H9 (cell line): ENCODE measurements around the gene PLEKHM3. TPM values are rescaled to one million over a fixed set of nuclear protein-coding genes. Genes with fewer than 3 reads are reported as not detected.

Source experiments
- DNase-seq: peaks from one replicate; pipeline ENCODE4 v3.0.0-alpha.2; 2017
- H2AFZ ChIP-seq: one replicate; pipeline ENCODE4 v1.6.1; 2013; ENCODE audit warnings: mild to moderate bottlenecking, low read length, control low read depth, moderate library complexity
- H2AK5ac ChIP-seq: 2 replicates; pipeline ENCODE4 v1.6.1; 2013; ENCODE audit warnings: low read length, control low read depth, mixed read lengths; ENCODE audit not compliant: insufficient read length
- H2BK120ac ChIP-seq: one replicate; pipeline ENCODE4 v1.6.1; 2013; ENCODE audit warnings: low read depth, mild to moderate bottlenecking, low read length, control low read depth, inconsistent platforms; ENCODE audit not compliant: poor library complexity, severe bottlenecking
- H2BK12ac ChIP-seq: 2 replicates; pipeline ENCODE4 v1.6.1; 2013; ENCODE audit warnings: low read length, control low read depth, mixed read lengths, low read depth; ENCODE audit not compliant: insufficient read length
- H2BK15ac ChIP-seq: 2 replicates; pipeline ENCODE4 v1.6.1; 2013; ENCODE audit warnings: low read depth, low read length, control low read depth
- H2BK20ac ChIP-seq: one replicate; pipeline ENCODE4 v1.6.1; 2013; ENCODE audit warnings: low read depth, mild to moderate bottlenecking, low read length, control low read depth, inconsistent platforms; ENCODE audit not compliant: poor library complexity, severe bottlenecking
- H2BK5ac ChIP-seq: 2 replicates; pipeline ENCODE4 v1.6.1; 2013; ENCODE audit warnings: low read length, control low read depth, mixed read lengths; ENCODE audit not compliant: insufficient read length
- H3K14ac ChIP-seq: 2 replicates; pipeline ENCODE4 v1.6.1; 2013; ENCODE audit warnings: low read length, control low read depth; ENCODE audit not compliant: insufficient read depth
- H3K18ac ChIP-seq: 2 replicates; pipeline ENCODE4 v1.6.1; 2013; ENCODE audit warnings: low read depth, mild to moderate bottlenecking, mixed read lengths, low read length, control low read depth; ENCODE audit not compliant: insufficient read length
- H3K23ac ChIP-seq: 2 replicates; pipeline ENCODE4 v1.6.1; 2013; ENCODE audit warnings: low read length, control low read depth, mixed read lengths, low read depth; ENCODE audit not compliant: insufficient read length
- H3K23me2 ChIP-seq: 2 replicates; pipeline ENCODE4 v1.6.1; 2013; ENCODE audit warnings: low read depth, mild to moderate bottlenecking, mixed read lengths, low read length, control low read depth; ENCODE audit not compliant: insufficient read length, poor library complexity, severe bottlenecking
- H3K27ac ChIP-seq: 2 replicates; pipeline ENCODE4 v1.5.1; 2013; ENCODE audit warnings: low read length, control low read depth, mixed read lengths, low read depth; ENCODE audit not compliant: insufficient read length
- H3K27me3 ChIP-seq: 2 replicates; pipeline ENCODE4 v1.6.1; 2013; ENCODE audit warnings: low read length, control low read depth, inconsistent platforms; ENCODE audit not compliant: insufficient read depth
- H3K4ac ChIP-seq: 2 replicates; pipeline ENCODE4 v1.6.1; 2013; ENCODE audit warnings: low read depth, mild to moderate bottlenecking, control low read depth, inconsistent platforms, low read length, moderate library complexity
- H3K4me1 ChIP-seq: 2 replicates; pipeline ENCODE4 v1.6.1; 2013; ENCODE audit warnings: low read length, control low read depth, inconsistent platforms; ENCODE audit not compliant: insufficient read depth
- H3K4me2 ChIP-seq: 2 replicates; pipeline ENCODE4 v1.6.1; 2013; ENCODE audit warnings: low read length, control low read depth, mixed read lengths; ENCODE audit not compliant: insufficient read length, insufficient read depth
- H3K56ac ChIP-seq: 2 replicates; pipeline ENCODE4 v1.6.1; 2013; ENCODE audit warnings: low read depth, mild to moderate bottlenecking, mixed read lengths, low read length, control low read depth; ENCODE audit not compliant: insufficient read length
- H3K79me1 ChIP-seq: 2 replicates; pipeline ENCODE4 v1.6.1; 2013; ENCODE audit warnings: low read depth, mild to moderate bottlenecking, moderate library complexity, low read length, control low read depth, inconsistent platforms; ENCODE audit not compliant: insufficient read depth, poor library complexity, severe bottlenecking
- H3K79me2 ChIP-seq: 2 replicates; pipeline ENCODE4 v1.6.1; 2013; ENCODE audit warnings: low read length, control low read depth, inconsistent platforms; ENCODE audit not compliant: insufficient read depth
- H3K9ac ChIP-seq: 2 replicates; pipeline ENCODE4 v1.6.1; 2013; ENCODE audit warnings: low read length, control low read depth, mixed read lengths; ENCODE audit not compliant: insufficient read length; ENCODE audit errors: extremely low read depth
- H3K9me3 ChIP-seq: one replicate; pipeline ENCODE4 v1.6.1; 2013; ENCODE audit warnings: low read depth, low read length, inconsistent platforms; ENCODE audit not compliant: control insufficient read depth
- H3T11ph ChIP-seq: one replicate; pipeline ENCODE4 v1.6.1; 2013; ENCODE audit warnings: mild to moderate bottlenecking, low read length, control low read depth, inconsistent platforms
- H4K20me1 ChIP-seq: one replicate; pipeline ENCODE4 v1.6.1; 2013; ENCODE audit not compliant: control insufficient read depth, insufficient read length, insufficient read depth
- H4K5ac ChIP-seq: 2 replicates; pipeline ENCODE4 v1.6.1; 2013; ENCODE audit warnings: low read depth, mild to moderate bottlenecking, mixed read lengths, low read length, control low read depth; ENCODE audit not compliant: insufficient read length
- H4K8ac ChIP-seq: replicated peaks from 2 replicates; pipeline ENCODE4 v1.6.1; 2013; ENCODE audit warnings: low read length, control low read depth, mixed read lengths, low read depth; ENCODE audit not compliant: insufficient read length
- H4K91ac ChIP-seq: 2 replicates; pipeline ENCODE4 v1.6.1; 2013; ENCODE audit warnings: low read depth, mild to moderate bottlenecking, moderate library complexity, mixed read lengths, low read length, control low read depth; ENCODE audit not compliant: insufficient read length
- H3K27ac Mint-ChIP-seq, 3 experiments: 2 replicates in 2 of 3; 3 replicates in 1 of 3; pipeline ENCODE4 v1.8.0; 2020 to 2021; ENCODE audit warnings: mixed read lengths in 3 of 3, mild to moderate bottlenecking in 1 of 3, moderate library complexity in 1 of 3
- H3K27me3 Mint-ChIP-seq: 2 replicates; pipeline ENCODE4 v1.8.0; 2021; ENCODE audit warnings: low read depth, mild to moderate bottlenecking, moderate library complexity, mixed read lengths
- H3K36me3 Mint-ChIP-seq, 3 experiments: 2 replicates in 2 of 3; 3 replicates in 1 of 3; pipeline ENCODE4 v1.8.0; 2020 to 2021; ENCODE audit warnings: low read depth in 3 of 3, mixed read lengths in 3 of 3; ENCODE audit not compliant: insufficient read depth in 1 of 3
- H3K4me1 Mint-ChIP-seq, 2 experiments: 2 replicates each; pipeline ENCODE4 v1.8.0; 2020; ENCODE audit warnings: mixed read lengths in 2 of 2
- H3K4me3 Mint-ChIP-seq, 2 experiments: 2 replicates in 1 of 2; 3 replicates in 1 of 2; pipeline ENCODE4 v1.8.0; 2020 to 2021; ENCODE audit warnings: mild to moderate bottlenecking in 2 of 2, mixed read lengths in 2 of 2, moderate library complexity in 1 of 2
- H3K9me3 Mint-ChIP-seq, 2 experiments: 2 replicates in 1 of 2; 3 replicates in 1 of 2; pipeline ENCODE4 v1.8.0; 2020; ENCODE audit warnings: mild to moderate bottlenecking in 2 of 2, mixed read lengths in 2 of 2, moderate library complexity in 1 of 2
- CTCF ChIP-seq: fragments of 200-600 bp; sonication (generic); conservative IDR thresholded peaks from 3 replicates; pipeline ENCODE4 v1.8.0; 2021; ENCODE audit warnings: antibody characterized with exemption, mild to moderate bottlenecking
- WGBS: extraction: QIAGEN DNeasy Blood & Tissue Kit; methylation state at CpG from one replicate; pipeline ENCODE4 v1.1.7; 2013; ENCODE audit warnings: missing lambda C conversion rate, low lambda C conversion rate, mixed read lengths; ENCODE audit not compliant: insufficient read length; ENCODE audit errors: extremely low coverage; 5-methylcytosine and 5-hydroxymethylcytosine counted together
- total RNA-seq: library from RNA; stranded (reverse); gene quantifications from 2 replicates; pipeline ENCODE4 v1.2.1, GENCODE V29; 2021

The PLEKHM3 gene
- total RNA-seq, 1 experiment from 2014 or later = 7.5 TPM

- Histone ChIP-seq H4K91ac (no peak overlapping the region), H4K5ac (no peak overlapping the region), H2BK120ac (no peak overlapping the region), H4K8ac (no peak overlapping the region), H2BK20ac (no peak overlapping the region), H2AFZ (no peak overlapping the region), H3K18ac (no peak overlapping the region), H2AK5ac (no peak overlapping the region), H3K4me1 (peaks cover 1% of the 10 kb centered on the region), H3K79me1 (no peaks in the 10 kb centered on the region), H3K9ac (no peak overlapping the region), H3K56ac (no peak overlapping the region), H3K23me2 (no peaks in the 10 kb centered on the region), H2BK5ac (no peak overlapping the region), H2BK15ac (no peak overlapping the region), H3K79me2 (no peaks in the 10 kb centered on the region; the same call in 1 of the 2 replicates), H3K27ac (no peak overlapping the region), H3K27me3 (no peaks in the 10 kb centered on the region), H3T11ph (no peak overlapping the region), H3K23ac (no peak overlapping the region), H3K4me2 (no peak overlapping the region), H4K20me1 (no peaks in the 10 kb centered on the region), H3K14ac (no peak overlapping the region), H3K4ac (no peak overlapping the region), H2BK12ac (no peak overlapping the region), H3K9me3 (no peaks in the 10 kb centered on the region)
- Mint-ChIP-seq H3K27me3 (no peaks in the 10 kb centered on the region), H3K27ac (no peak overlapping the region), H3K36me3 (no peaks in the 10 kb centered on the region), H3K4me1 (peaks cover 33 to 47% of the 10 kb centered on the region in 2 experiments), H3K9me3 (no peaks in the 10 kb centered on the region), H3K4me3 (no peak overlapping the region)
- DNase-seq = no peak
- TF ChIP-seq CTCF = no peak
- no CpG with 5 or more reads among the region's 3 CpGs for WGBS
Measured at GRCh38 chr2:207852791-207853190, 172.5 kb downstream of the PLEKHM3 start.
